Hepatocyte (in vitro differentiated cells): ENCODE measurements around the gene DOCK3.

Experiments
- EZH2 ChIP-seq: fragments of 200-600 bp; sonication (generic); IDR thresholded peaks from 2 replicates; pipeline ENCODE4 v1.6.1; 2016; ENCODE audit warnings: antibody characterized with exemption, mild to moderate bottlenecking, borderline replicate concordance
- EZH2phosphoT487 ChIP-seq: fragments of 200-600 bp; sonication (generic); IDR thresholded peaks from one replicate; pipeline ENCODE4 v1.6.1; 2018; ENCODE audit warnings: antibody characterized with exemption, mild to moderate bottlenecking, low read depth, moderate library complexity; ENCODE audit not compliant: unreplicated experiment, severe bottlenecking
- TF ChIP-seq, protein P1 (sequence below): fragments of 200-600 bp; sonication (generic); IDR thresholded peaks from 2 replicates; pipeline ENCODE4 v1.5.1; 2016; ENCODE audit warnings: antibody characterized with exemption, mild to moderate bottlenecking; ENCODE audit not compliant: poor library complexity

DNA sequence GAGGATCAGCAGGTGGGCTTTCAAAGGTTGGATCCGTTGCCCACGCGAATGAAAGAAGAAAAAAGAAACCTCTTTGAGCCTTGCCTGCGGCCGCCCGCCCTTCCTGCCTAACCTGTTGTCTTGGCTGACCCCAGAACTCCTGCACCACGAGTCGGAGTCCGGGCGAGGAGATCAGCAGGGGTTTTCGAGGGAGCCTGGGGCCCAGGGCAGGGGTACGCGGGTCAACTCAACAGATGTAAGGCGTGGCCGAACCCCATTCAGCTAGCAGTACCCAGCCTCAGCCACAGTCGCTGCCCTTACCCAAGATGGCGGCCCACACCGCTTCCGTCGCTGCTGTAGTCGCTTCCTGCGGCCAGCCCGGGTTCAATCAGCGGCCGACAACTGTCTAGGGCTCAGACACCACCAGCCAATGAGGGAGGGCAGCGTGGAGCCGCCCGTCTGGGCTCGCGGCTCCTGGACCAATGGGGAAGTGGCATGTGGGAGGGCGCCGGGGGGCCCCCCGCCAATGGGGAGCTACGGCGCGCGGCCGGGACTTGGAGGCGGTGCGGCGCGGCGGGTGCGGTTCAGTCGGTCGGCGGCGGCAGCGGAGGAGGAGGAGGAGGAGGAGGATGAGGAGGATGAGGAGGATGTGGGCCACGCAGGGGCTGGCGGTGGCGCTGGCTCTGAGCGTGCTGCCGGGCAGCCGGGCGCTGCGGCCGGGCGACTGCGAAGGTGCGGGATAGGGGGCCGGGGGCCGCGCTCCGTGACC lies 710.2 kb downstream of the DOCK3 start, which contains the start of gene MANF:
- TF ChIP-seq EZH2, result no peak
- TF ChIP-seq, protein P1, sequence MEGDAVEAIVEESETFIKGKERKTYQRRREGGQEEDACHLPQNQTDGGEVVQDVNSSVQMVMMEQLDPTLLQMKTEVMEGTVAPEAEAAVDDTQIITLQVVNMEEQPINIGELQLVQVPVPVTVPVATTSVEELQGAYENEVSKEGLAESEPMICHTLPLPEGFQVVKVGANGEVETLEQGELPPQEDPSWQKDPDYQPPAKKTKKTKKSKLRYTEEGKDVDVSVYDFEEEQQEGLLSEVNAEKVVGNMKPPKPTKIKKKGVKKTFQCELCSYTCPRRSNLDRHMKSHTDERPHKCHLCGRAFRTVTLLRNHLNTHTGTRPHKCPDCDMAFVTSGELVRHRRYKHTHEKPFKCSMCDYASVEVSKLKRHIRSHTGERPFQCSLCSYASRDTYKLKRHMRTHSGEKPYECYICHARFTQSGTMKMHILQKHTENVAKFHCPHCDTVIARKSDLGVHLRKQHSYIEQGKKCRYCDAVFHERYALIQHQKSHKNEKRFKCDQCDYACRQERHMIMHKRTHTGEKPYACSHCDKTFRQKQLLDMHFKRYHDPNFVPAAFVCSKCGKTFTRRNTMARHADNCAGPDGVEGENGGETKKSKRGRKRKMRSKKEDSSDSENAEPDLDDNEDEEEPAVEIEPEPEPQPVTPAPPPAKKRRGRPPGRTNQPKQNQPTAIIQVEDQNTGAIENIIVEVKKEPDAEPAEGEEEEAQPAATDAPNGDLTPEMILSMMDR, result no peak
- no peak for TF ChIP-seq EZH2phosphoT487
